ENCODE data around the gene NUP43.
"Not testable (repeated sequence)": the region's sequence is repeated elsewhere in the genome, so short reads cannot be mapped to it uniquely, and the experiment has no call there.

The NUP43 gene

DNA sequence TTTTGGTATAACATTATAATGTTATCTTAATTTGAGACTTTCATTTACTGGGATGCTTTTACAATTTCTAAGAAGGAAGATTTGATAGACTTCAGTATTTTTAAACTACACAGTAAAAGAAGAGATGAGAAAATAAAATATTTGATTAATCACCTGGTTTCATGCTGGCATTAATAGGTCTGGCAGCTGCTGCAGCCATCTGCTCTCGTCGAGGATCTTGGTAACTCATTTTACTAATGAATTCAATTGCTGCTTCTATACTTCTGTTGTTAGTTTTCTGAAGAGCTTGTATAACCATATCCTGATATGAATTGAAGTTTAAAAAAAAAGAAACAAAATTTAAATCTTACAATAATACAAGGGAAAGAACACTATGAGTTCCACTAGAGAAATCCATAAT lies 51.4 kb downstream of the NUP43 start:
- DNase-seq = no peak

DNA sequence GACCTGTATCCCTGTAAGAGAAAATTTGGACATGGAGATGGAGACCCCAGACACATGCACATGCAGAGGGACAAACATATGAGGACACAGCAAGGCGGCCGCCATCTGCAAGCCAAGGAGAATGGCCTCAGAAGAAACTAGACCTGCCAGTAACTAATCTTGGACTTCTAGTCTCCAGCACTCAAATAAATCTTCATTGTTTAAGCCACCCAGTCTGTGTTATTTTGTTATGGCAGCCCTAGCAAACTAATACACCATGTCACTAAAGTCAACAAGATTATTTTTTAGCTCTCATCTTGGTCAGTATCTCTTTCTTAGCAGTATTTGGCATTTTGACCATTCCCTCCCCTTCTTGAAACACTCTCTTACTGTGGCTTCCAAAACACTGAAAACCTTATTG lies 55.1 kb downstream of the NUP43 start:
- DNase-seq = no peak

DNA sequence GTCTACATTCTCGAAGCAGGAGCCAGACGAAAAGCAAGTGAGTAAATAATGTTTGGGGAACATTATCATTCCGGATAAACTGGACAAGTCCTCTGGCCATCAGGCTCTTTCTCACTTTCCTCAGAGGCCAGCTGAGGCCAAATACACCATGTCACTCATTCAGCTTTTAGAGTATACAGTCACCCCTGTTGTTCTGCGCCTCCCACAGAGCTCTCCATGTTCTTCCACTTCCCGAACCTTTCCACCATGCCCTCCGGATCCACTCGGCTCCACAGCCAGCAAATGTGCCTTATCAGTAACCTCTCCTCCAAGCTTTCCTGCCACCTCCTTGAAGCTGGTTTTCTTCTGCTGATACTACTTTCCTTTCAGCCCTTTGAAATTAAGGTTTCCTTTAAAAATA lies 60.1 kb downstream of the NUP43 start:
- DNase-seq = no peak

DNA sequence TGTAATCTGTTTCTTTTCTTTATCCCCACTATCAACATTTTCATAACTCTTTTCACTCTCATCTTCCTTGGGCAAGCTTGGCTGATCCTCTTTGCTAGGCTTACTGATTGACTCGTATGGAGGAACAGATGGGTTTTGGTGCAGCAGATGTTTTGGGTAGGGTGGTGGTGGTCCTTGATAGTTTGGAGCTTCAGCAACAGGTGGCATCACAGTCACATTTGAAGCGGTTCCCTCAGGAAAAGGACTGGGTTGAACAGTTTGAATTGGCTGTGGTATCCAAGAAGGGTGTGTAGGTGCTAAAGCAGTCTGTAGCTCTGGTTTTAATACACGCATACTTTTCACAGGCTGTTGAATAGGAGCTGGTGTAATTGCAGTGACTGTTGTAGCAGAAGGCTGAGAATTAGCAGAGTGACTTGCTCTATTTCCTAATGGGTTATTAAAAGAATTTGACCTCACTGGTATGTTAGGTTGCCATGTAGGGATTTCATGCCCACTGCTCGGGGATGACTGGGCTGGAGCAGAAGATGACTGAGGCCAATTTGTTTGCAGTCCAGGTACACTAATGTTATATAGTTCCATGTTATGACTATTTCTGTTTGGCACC lies 63.0 kb downstream of the NUP43 start:
- DNase-seq = no peak

DNA sequence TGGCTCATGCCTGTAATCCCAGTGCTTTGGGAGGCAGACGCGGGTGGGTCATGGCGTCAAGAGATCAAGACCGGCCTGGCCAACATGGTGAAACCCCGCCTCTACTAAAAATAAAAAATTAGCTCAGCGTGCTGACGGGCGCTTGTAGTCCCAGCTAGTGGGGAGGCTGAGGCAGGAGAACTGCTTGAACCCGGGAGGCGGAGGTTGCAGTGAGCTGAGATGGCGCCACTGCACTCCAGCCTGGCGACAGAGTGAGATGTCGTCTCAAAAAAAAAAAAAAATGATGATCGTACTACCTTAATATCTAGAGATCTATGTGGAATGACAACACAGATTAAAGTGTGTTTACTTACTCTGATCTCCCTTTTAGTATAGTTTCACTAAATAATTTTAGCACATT lies 64.5 kb downstream of the NUP43 start:
- DNase-seq = not testable (repeated sequence)

DNA sequence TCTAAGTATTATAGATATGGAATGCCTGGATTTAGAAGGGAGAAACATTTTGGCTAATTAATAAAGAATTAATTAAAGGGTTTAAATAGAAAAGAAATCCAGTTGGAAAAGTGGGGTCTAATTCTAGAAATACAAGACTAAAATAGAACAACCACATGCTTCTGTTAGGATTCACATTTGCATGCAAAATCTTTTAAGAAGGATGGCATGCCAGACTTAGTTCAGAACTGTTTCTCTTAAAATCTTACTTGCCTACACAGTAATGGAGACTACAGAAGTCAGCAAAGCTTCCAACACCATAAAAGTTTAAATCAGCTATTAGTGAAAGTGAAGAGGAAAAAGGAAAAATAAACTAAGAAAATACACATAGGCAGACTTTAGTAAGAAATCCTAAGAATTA lies 65.1 kb downstream of the NUP43 start:
- no peak for DNase-seq

DNA sequence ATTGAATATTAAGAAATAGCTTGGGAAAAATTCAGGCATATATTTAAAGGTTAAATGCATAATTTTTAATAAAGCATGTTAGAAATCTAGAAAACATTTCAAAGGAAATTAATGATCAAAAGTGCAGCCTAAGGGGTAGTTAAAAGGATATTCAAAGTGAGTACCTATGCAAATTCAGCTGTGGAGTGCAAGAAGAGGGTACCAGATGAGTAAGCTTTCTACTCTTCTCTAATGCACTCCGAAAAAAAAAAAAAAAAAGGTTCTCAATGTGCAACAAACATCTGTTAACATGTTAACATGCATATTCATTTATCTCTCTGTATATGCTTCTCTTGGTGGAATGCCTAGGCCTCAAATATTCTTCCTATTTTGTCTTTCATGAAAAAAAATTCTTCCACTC lies 65.8 kb downstream of the NUP43 start:
- no peak for DNase-seq
